ENCODE results near the gene UBL4A.

The UBL4A gene

DNA sequence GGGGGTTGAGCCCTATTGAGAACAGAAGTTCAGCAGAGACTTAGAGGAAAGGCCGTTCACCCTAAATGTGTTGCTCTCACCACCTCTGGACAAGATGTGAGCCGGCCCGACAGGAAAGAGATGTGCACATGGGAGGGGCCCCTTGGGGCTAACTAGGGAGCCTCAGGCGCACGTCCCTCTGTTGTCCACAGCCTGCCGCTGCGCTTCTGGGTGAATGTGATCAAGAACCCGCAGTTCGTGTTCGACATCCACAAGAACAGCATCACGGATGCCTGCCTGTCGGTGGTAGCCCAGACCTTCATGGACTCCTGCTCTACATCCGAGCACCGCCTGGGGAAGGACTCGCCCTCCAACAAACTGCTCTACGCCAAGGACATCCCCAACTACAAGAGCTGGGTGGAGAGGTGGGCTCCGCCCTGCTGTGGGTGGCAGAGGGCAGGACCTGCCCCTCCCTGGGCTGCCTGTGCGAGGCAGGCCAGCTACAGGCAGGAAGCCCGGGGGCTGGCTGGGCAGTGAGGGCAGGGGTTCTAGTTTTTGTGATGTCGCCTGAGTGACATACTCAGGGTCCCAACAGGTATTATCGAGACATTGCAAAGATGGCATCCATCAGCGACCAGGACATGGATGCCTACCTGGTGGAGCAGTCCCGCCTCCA is 15.4 kb downstream of the UBL4A start:
- TF ChIP-seq, protein P1, sequence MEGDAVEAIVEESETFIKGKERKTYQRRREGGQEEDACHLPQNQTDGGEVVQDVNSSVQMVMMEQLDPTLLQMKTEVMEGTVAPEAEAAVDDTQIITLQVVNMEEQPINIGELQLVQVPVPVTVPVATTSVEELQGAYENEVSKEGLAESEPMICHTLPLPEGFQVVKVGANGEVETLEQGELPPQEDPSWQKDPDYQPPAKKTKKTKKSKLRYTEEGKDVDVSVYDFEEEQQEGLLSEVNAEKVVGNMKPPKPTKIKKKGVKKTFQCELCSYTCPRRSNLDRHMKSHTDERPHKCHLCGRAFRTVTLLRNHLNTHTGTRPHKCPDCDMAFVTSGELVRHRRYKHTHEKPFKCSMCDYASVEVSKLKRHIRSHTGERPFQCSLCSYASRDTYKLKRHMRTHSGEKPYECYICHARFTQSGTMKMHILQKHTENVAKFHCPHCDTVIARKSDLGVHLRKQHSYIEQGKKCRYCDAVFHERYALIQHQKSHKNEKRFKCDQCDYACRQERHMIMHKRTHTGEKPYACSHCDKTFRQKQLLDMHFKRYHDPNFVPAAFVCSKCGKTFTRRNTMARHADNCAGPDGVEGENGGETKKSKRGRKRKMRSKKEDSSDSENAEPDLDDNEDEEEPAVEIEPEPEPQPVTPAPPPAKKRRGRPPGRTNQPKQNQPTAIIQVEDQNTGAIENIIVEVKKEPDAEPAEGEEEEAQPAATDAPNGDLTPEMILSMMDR (IDR thresholded peaks at IDR 0.05; ENCODE audit: low read depth, low read length) = no peak
- DNase-seq (ENCODE audit: extremely low read depth, low read depth) = no peak

DNA sequence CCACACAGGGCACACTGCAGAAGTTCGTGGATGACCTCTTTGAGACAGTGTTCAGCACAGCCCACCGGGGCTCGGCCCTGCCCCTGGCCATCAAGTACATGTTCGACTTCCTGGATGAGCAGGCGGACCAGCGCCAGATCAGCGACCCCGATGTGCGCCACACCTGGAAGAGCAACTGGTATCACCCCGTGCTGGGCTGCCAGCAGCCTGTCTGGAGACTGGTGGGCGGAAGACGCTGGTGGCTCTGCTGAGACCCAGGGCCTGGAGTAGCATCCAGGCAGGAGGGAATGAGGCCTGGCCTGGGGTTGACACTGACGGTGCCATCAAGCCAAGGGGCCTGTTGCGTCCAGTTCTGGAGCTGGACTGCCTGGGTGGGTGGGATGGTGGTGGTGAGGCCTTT is 16.0 kb downstream of the UBL4A start:
- TF ChIP-seq, protein P1 (IDR thresholded peaks at IDR 0.05; ENCODE audit: low read depth, low read length) = no peak
- DNase-seq (ENCODE audit: extremely low read depth, low read depth) = no peak

DNA sequence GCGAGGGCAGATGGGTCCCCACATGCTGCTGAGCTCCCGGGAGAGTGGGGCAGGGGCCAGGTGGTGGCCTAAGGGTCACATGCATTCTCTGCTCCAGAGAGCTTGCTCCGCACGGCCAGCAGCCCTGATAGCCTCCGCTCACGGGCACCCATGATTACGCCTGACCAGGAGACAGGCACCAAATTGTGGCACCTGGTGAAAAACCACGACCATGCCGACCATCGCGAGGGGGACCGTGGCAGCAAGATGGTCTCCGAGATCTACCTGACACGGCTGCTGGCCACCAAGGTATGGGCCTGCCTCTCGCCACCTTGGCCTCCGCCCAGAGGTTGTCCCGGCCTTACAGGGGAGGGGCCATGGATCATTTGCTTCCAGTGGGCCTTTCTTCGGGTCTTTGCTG is 16.5 kb downstream of the UBL4A start:
- TF ChIP-seq, protein P1 (IDR thresholded peaks at IDR 0.05; ENCODE audit: low read depth, low read length) = no peak
- DNase-seq (ENCODE audit: extremely low read depth, low read depth) = no peak

DNA sequence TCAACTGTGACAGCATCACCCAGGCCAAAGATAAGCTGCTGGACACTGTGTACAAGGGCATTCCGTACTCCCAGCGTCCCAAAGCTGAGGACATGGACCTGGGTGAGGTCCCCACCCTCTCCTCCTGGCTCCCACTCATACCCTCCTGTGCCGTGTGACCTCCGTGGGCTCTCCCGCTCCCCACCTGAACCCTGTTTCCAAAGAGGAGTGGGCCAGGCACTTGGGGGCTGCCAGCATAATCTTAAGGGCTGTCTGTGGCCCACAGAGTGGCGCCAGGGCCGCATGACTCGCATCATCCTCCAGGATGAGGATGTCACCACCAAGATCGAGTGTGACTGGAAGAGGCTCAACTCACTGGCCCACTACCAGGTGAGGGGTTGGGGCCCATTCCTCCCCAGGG is 17.3 kb downstream of the UBL4A start:
- no peak for DNase-seq (ENCODE audit: extremely low read depth, low read depth)
- TF ChIP-seq, protein P1 (IDR thresholded peaks at IDR 0.05; ENCODE audit: low read depth, low read length) = no peak

DNA sequence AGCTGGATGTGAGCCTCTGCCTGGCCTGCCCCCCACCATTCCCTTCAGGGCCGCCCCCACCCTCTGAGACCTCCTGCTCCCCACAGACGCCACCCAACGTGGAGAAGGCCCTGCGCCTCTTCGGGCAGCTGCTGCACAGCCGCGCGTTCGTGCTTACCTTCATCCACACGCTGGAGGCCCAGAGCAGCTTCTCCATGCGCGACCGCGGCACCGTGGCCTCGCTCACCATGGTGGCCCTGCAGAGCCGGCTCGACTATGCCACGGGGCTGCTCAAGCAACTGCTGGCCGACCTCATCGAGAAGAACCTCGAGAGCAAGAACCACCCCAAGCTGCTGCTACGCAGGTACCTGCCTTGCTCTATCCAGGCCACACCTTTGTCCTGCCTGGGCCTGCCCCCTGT is 18.2 kb downstream of the UBL4A start:
- no peak for DNase-seq (ENCODE audit: extremely low read depth, low read depth)
- TF ChIP-seq, protein P1 (IDR thresholded peaks at IDR 0.05; ENCODE audit: low read depth, low read length) = no peak

DNA sequence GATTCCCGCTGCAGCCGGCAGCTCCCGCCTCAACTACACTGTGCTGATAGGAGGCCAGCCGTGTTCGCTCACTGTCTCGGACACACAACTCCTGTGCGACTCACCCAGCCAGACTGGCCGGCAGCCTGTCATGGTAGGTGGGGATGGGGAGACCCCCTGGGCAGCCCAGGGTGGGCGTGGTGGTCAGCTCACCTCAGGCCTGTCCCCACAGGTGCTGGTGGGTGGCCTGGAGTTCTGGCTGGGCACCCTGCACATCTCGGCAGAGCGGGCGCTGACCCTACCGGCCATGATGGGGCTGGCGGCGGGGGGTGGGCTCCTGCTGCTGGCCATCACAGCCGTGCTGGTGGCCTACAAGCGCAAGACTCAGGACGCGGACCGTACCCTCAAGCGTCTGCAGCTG is 18.9 kb downstream of the UBL4A start:
- no peak for DNase-seq (ENCODE audit: extremely low read depth, low read depth)
- TF ChIP-seq, protein P1 (IDR thresholded peaks at IDR 0.05; ENCODE audit: low read depth, low read length) = no peak

DNA sequence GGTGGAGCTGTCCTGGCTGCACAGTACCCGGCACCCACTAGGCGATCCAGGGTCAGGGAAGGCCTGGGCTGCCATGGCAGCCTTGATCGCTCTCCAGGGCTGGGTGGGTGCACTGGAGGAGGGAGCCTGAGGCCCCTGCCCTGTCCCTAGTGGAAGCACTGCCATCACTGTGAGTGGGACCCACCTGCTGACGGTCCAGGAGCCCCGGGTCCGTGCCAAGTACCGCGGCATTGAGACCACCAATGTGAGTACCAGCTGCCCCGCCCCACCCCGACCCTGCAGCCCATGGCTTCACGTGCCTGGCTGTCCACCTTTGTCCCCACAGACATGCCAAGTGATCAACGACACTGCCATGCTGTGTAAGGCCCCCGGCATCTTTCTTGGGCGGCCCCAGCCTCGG is 19.5 kb downstream of the UBL4A start:
- TF ChIP-seq, protein P1 (IDR thresholded peaks at IDR 0.05; ENCODE audit: low read depth, low read length) = no peak
- no peak for DNase-seq (ENCODE audit: extremely low read depth, low read depth)

Data from AG09319 (cell line).